HG03159 (cell line): Measurements from ENCODE around the gene AIF1.
A peak's percentile ranks its signal among the peaks of the same experiment; 100 is the strongest.

ENCODE experiments used
- ATAC-seq: cut with Tn5 transposase; IDR thresholded peaks from one replicate; pipeline ENCODE4 v1.9.1; 2021; ENCODE audit warnings: mild to moderate bottlenecking, moderate library complexity; ENCODE audit not compliant: unreplicated experiment

AIF1 gene

GRCh38 chr6:31614684-31615578 lies at the start of gene AIF1:
Gene AIF1, plus strand, starts transcription at chr6:31615234. Its CDS starts 96 bp downstream, at chr6:31615330.
- ATAC-seq = no peak

GRCh38 chr6:31567531-31568370 lies 47.3 kb upstream of the AIF1 start:
- no peak for ATAC-seq

- peak; percentile 70 for ATAC-seq
These were observed 46.5 kb upstream of the AIF1 start for GRCh38 chr6:31568537-31568961.

- no peak for ATAC-seq
These were observed 45.0 kb upstream of the AIF1 start for GRCh38 chr6:31569861-31570536.

- ATAC-seq = peak; percentile 37
These were observed 42.8 kb upstream of the AIF1 start, which contains the start of gene LTA for GRCh38 chr6:31572041-31572911. Gene LTA, plus strand, starts transcription at chr6:31572289. Its CDS starts 454 bp downstream, at chr6:31572743.

- no peak for ATAC-seq
These were observed 41.6 kb upstream of the AIF1 start for GRCh38 chr6:31573239-31574105.

- ATAC-seq = no peak
These were observed 40.6 kb upstream of the AIF1 start for GRCh38 chr6:31574106-31575061.

GRCh38 chr6:31575335-31575901 lies 39.6 kb upstream of the AIF1 start, which contains the start of gene TNF:
Gene TNF, plus strand, starts transcription at chr6:31575565. Its CDS starts 177 bp downstream, at chr6:31575742.
- no peak for ATAC-seq

GRCh38 chr6:31575952-31576685 lies 38.9 kb upstream of the AIF1 start:
- ATAC-seq = no peak

- ATAC-seq = no peak
These were observed 38.0 kb upstream of the AIF1 start for GRCh38 chr6:31576897-31577578.

- ATAC-seq = no peak
These were observed 37.5 kb upstream of the AIF1 start for GRCh38 chr6:31577579-31577966.

- ATAC-seq = no peak
These were observed 36.6 kb upstream of the AIF1 start for GRCh38 chr6:31578184-31579118.

GRCh38 chr6:31579119-31579505 lies 35.9 kb upstream of the AIF1 start:
- no peak for ATAC-seq

- ATAC-seq = no peak
These were observed 35.2 kb upstream of the AIF1 start for GRCh38 chr6:31579546-31580437.
